ENCODE measurements around the gene IL32.
"Not testable (repeated sequence)": the region's sequence is repeated elsewhere in the genome, so short reads cannot be mapped to it uniquely, and the experiment has no call there.

The IL32 gene

GRCh38 chr16:3054965-3055733 is 10.3 kb upstream of the IL32 start:
- TF ChIP-seq EZH2phosphoT487 (IDR thresholded peaks at IDR 0.05; ENCODE audit: low read length) (no peak), CTCF (IDR thresholded peaks at IDR 0.05; ENCODE audit: low read length) (no peak), EZH2 (optimal IDR thresholded peaks at IDR 0.05; ENCODE audit: low read depth, low read length) (no peak)
- Histone ChIP-seq H3K9me2 (replicated peaks; ENCODE audit: insufficient read depth, low read length) (no peaks in the 10 kb centered on the region), H2AFZ (ENCODE audit: low read length) (no peak overlapping the region), H3K36me3 (replicated peaks; ENCODE audit: insufficient read depth, low read length) (no peaks in the 10 kb centered on the region), H3K79me2 (ENCODE audit: low read length) (no peaks in the 10 kb centered on the region), H3K27me3 (replicated peaks; ENCODE audit: insufficient read depth, low read length) (peaks cover 55% of the 10 kb centered on the region), H3K9me3 (replicated peaks; ENCODE audit: insufficient read depth, low read length) (no peaks in the 10 kb centered on the region), H3K9ac (ENCODE audit: low read length) (no peak overlapping the region), H3K4me2 (ENCODE audit: low read depth, low read length) (no peak overlapping the region), H3K4me3 (ENCODE audit: low read length) (no peak overlapping the region), H4K20me1 (ENCODE audit: insufficient read depth, low read length) (no peaks in the 10 kb centered on the region), H3F3A (ENCODE audit: insufficient read depth, low read length) (no peaks in the 10 kb centered on the region), H3K4me1 (ENCODE audit: low read length) (peaks cover 3% of the 10 kb centered on the region; the same call in 1 of the 2 replicates), H3K27ac (ENCODE audit: low read length) (no peak overlapping the region)
- no peak for DNase-seq

GRCh38 chr16:3055734-3056115 is 9.7 kb upstream of the IL32 start:
- H3K27me3 ChIP-seq (replicated peaks; ENCODE audit: insufficient read depth, low read length): peaks cover 55% of the 10 kb centered on the region
- not testable (repeated sequence) for H3K79me2 ChIP-seq (ENCODE audit: low read length); DNase-seq; H3K27ac ChIP-seq (ENCODE audit: low read length); H2AFZ ChIP-seq (ENCODE audit: low read length); H3K4me2 ChIP-seq (ENCODE audit: low read depth, low read length); H3K4me1 ChIP-seq (ENCODE audit: low read length); H3K9me3 ChIP-seq (replicated peaks; ENCODE audit: insufficient read depth, low read length); H3K9me2 ChIP-seq (replicated peaks; ENCODE audit: insufficient read depth, low read length); H3F3A ChIP-seq (ENCODE audit: insufficient read depth, low read length); H3K36me3 ChIP-seq (replicated peaks; ENCODE audit: insufficient read depth, low read length); H3K9ac ChIP-seq (ENCODE audit: low read length); H3K4me3 ChIP-seq (ENCODE audit: low read length); H4K20me1 ChIP-seq (ENCODE audit: insufficient read depth, low read length)

GRCh38 chr16:3056336-3057180 is 8.9 kb upstream of the IL32 start:
- H4K20me1 ChIP-seq (ENCODE audit: insufficient read depth, low read length): no peaks in the 10 kb centered on the region
- peaks cover 55% of the 10 kb centered on the region for H3K27me3 ChIP-seq (replicated peaks; ENCODE audit: insufficient read depth, low read length)
- H3K9ac ChIP-seq (ENCODE audit: low read length): no peak overlapping the region
- no peak overlapping the region for H3K4me3 ChIP-seq (ENCODE audit: low read length)
- H3K9me2 ChIP-seq (replicated peaks; ENCODE audit: insufficient read depth, low read length): no peaks in the 10 kb centered on the region
- TF ChIP-seq CTCF (IDR thresholded peaks at IDR 0.05; ENCODE audit: low read length): no peak
- TF ChIP-seq EZH2phosphoT487 (IDR thresholded peaks at IDR 0.05; ENCODE audit: low read length): no peak
- no peak for TF ChIP-seq EZH2 (optimal IDR thresholded peaks at IDR 0.05; ENCODE audit: low read depth, low read length)
- no peaks in the 10 kb centered on the region for H3K36me3 ChIP-seq (replicated peaks; ENCODE audit: insufficient read depth, low read length)
- H3K27ac ChIP-seq (ENCODE audit: low read length): no peak overlapping the region
- H3K4me2 ChIP-seq (ENCODE audit: low read depth, low read length): no peak overlapping the region
- no peak for DNase-seq
- H2AFZ ChIP-seq (ENCODE audit: low read length): no peak overlapping the region
- H3K9me3 ChIP-seq (replicated peaks; ENCODE audit: insufficient read depth, low read length): no peaks in the 10 kb centered on the region
- no peaks in the 10 kb centered on the region for H3K79me2 ChIP-seq (ENCODE audit: low read length)
- H3F3A ChIP-seq (ENCODE audit: insufficient read depth, low read length): no peaks in the 10 kb centered on the region
- peaks cover 3% of the 10 kb centered on the region; the same call in 1 of the 2 replicates for H3K4me1 ChIP-seq (ENCODE audit: low read length)
